Endothelial cell of umbilical vein (primary cell): Measurements from ENCODE around the gene HACE1.

Experiments
- MYC ChIP-seq: IDR thresholded peaks from one replicate; pipeline ENCODE4 v1.6.1; 2011; ENCODE audit warnings: mild to moderate bottlenecking, low read depth, low read length
- POLR2AphosphoS5 ChIP-seq: IDR thresholded peaks from 2 replicates; pipeline ENCODE4 v1.6.1; 2012; ENCODE audit warnings: low read depth, mild to moderate bottlenecking, control low read depth, low read length, moderate library complexity; ENCODE audit not compliant: insufficient read depth
- TF ChIP-seq, protein P1 (sequence below), 2 donors: IDR thresholded peaks; 1 replicate in 1 of 2; 2 replicates in 1 of 2; pipeline ENCODE4 v1.5.1; 2011; ENCODE audit warnings: low read length in 2 of 2, mild to moderate bottlenecking in 2 of 2, moderate library complexity in 2 of 2, control low read depth in 1 of 2, inconsistent platforms in 1 of 2, low read depth in 1 of 2; ENCODE audit not compliant: insufficient read depth in 1 of 2; ENCODE audit errors: extremely low read depth in 1 of 2

DNA sequence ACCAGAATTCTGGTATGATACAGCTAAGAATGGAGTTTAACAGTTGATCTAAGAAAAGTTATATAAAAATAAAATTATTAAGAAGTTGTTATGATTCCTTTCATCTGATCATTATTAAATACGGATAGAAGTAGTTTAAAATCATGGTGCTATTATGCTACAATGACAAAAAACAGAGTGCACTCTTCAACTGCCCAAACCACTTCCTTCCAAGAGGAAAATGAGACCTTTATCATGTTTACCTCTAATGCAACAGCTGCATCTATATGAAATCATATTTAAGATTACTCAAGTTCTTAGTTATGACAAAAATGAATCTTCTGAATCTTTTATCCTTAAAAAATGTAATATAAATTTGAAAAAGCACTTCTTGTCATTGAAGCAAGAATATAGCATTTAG lies 31.2 kb downstream of the HACE1 start:
- TF ChIP-seq POLR2AphosphoS5: no peak
- TF ChIP-seq, protein P1, sequence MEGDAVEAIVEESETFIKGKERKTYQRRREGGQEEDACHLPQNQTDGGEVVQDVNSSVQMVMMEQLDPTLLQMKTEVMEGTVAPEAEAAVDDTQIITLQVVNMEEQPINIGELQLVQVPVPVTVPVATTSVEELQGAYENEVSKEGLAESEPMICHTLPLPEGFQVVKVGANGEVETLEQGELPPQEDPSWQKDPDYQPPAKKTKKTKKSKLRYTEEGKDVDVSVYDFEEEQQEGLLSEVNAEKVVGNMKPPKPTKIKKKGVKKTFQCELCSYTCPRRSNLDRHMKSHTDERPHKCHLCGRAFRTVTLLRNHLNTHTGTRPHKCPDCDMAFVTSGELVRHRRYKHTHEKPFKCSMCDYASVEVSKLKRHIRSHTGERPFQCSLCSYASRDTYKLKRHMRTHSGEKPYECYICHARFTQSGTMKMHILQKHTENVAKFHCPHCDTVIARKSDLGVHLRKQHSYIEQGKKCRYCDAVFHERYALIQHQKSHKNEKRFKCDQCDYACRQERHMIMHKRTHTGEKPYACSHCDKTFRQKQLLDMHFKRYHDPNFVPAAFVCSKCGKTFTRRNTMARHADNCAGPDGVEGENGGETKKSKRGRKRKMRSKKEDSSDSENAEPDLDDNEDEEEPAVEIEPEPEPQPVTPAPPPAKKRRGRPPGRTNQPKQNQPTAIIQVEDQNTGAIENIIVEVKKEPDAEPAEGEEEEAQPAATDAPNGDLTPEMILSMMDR (IDR thresholded peaks at IDR 0.05; ENCODE audit: extremely low read depth in 1 of 2, insufficient read depth in 1 of 2, low read depth in 1 of 2, low read length in 2 of 2): no peak
- no peak for TF ChIP-seq MYC
